CD14-positive monocyte (primary cell): ENCODE data around the gene GDF10. TPM values are rescaled to one million over a fixed set of nuclear protein-coding genes. Genes with fewer than 3 reads are reported as not detected.
A peak's percentile ranks its signal among the peaks of the same experiment; 100 is the strongest.

Experiments
- DNase-seq, 3 donors: peaks; one replicate each; pipeline ENCODE4 v3.0.0-alpha.2; 2011 to 2022
- H2AFZ ChIP-seq: 2 replicates; pipeline ENCODE4 v1.6.0; 2012; ENCODE audit warnings: mild to moderate bottlenecking, low read depth, low read length, inconsistent platforms; ENCODE audit not compliant: insufficient read depth, poor library complexity, severe bottlenecking
- H3K27ac ChIP-seq, 2 donors: 1 replicate in 1 of 2; 2 replicates in 1 of 2; pipeline ENCODE4 v1.5.1; 2012 to 2013; ENCODE audit warnings: low read length in 2 of 2, control low read depth in 1 of 2, inconsistent platforms in 1 of 2, low read depth in 1 of 2, mild to moderate bottlenecking in 1 of 2
- H3K27me3 ChIP-seq, 2 donors: one replicate each; pipeline versions ENCODE4 v1.6.0 to v1.6.1; 2011 to 2013; ENCODE audit warnings: low read length in 2 of 2; ENCODE audit not compliant: control insufficient read depth in 2 of 2, insufficient read depth in 2 of 2
- H3K36me3 ChIP-seq, 2 donors: replicated peaks in 1 of 2; 1 replicate in 1 of 2; 2 replicates in 1 of 2; pipeline versions ENCODE4 v1.5.1 to v1.6.1; 2012 to 2013; ENCODE audit warnings: low read length in 2 of 2, control low read depth in 1 of 2, inconsistent platforms in 1 of 2, mild to moderate bottlenecking in 1 of 2; ENCODE audit not compliant: insufficient read depth in 2 of 2, control insufficient read depth in 1 of 2
- H3K4me1 ChIP-seq, 2 donors: 1 replicate in 1 of 2; 2 replicates in 1 of 2; pipeline versions ENCODE4 v1.5.1 to v1.6.1; 2012 to 2013; ENCODE audit warnings: low read length in 2 of 2, control low read depth in 1 of 2, inconsistent platforms in 1 of 2, mild to moderate bottlenecking in 1 of 2, moderate library complexity in 1 of 2; ENCODE audit not compliant: insufficient read depth in 2 of 2, control insufficient read depth in 1 of 2
- H3K4me2 ChIP-seq: replicated peaks from 2 replicates; pipeline ENCODE3; 2012; ENCODE audit warnings: low read length, moderate library complexity, mild to moderate bottlenecking; ENCODE audit not compliant: poor library complexity, severe bottlenecking; ENCODE audit errors: extremely low read depth
- H3K4me3 ChIP-seq, 3 experiments: fragments of 200-600 bp in 1 of 3; sonication (generic) in 1 of 3; replicated peaks in 1 of 3; 1 replicate in 2 of 3; 2 replicates in 1 of 3; pipeline ENCODE4 v1.5.1; 2011 to 2013; ENCODE audit warnings: low read length in 3 of 3, mild to moderate bottlenecking in 3 of 3, control low read depth in 2 of 3, low read depth in 2 of 3, inconsistent platforms in 1 of 3, moderate library complexity in 1 of 3
- H3K79me2 ChIP-seq: 2 replicates; pipeline ENCODE4 v1.6.0; 2012; ENCODE audit warnings: mild to moderate bottlenecking, control low read depth, inconsistent platforms, low read length, moderate library complexity; ENCODE audit not compliant: insufficient read depth
- H3K9ac ChIP-seq: 2 replicates; pipeline ENCODE4 v1.6.0; 2017; ENCODE audit warnings: low read length, mild to moderate bottlenecking; ENCODE audit not compliant: insufficient read depth, poor library complexity, severe bottlenecking
- H3K9me3 ChIP-seq, 2 donors: replicated peaks in 1 of 2; 1 replicate in 1 of 2; 2 replicates in 1 of 2; pipeline versions ENCODE4 v1.5.1 to v1.6.1; 2012 to 2013; ENCODE audit warnings: low read length in 2 of 2, control low read depth in 1 of 2; ENCODE audit not compliant: control insufficient read depth in 1 of 2, insufficient read depth in 1 of 2
- H4K20me1 ChIP-seq: 2 replicates; pipeline ENCODE4 v1.6.0; 2012; ENCODE audit warnings: mild to moderate bottlenecking, low read length, control low read depth, moderate library complexity; ENCODE audit not compliant: insufficient read depth
- H3K27ac Mint-ChIP-seq, 7 donors: one replicate each; pipeline ENCODE4 v1.8.0; 2020; ENCODE audit warnings: mild to moderate bottlenecking in 7 of 7, mixed read lengths in 7 of 7, moderate library complexity in 6 of 7, inconsistent platforms in 2 of 7
- H3K27me3 Mint-ChIP-seq, 3 donors: one replicate each; pipeline ENCODE4 v1.8.0; 2021 to 2022; ENCODE audit warnings: low read depth in 3 of 3, mild to moderate bottlenecking in 3 of 3, mixed read lengths in 3 of 3, moderate library complexity in 3 of 3, inconsistent platforms in 1 of 3
- H3K36me3 Mint-ChIP-seq, 2 donors: one replicate each; pipeline ENCODE4 v1.8.0; 2020; ENCODE audit warnings: mixed read lengths in 2 of 2, inconsistent platforms in 1 of 2, mild to moderate bottlenecking in 1 of 2
- H3K4me1 Mint-ChIP-seq: one replicate; pipeline ENCODE4 v1.8.0; 2020; ENCODE audit warnings: mild to moderate bottlenecking, mixed read lengths
- H3K4me3 Mint-ChIP-seq, 2 donors: one replicate each; pipeline ENCODE4 v1.8.0; 2020; ENCODE audit warnings: mild to moderate bottlenecking in 2 of 2, mixed read lengths in 2 of 2, moderate library complexity in 1 of 2
- H3K9me3 Mint-ChIP-seq, 7 donors: one replicate each; pipeline ENCODE4 v1.8.0; 2020 to 2022; ENCODE audit warnings: mixed read lengths in 7 of 7, mild to moderate bottlenecking in 6 of 7, moderate library complexity in 6 of 7, inconsistent platforms in 2 of 7
- CTCF ChIP-seq: fragments of 200-600 bp; IDR thresholded peaks from one replicate; pipeline ENCODE4 v1.8.0; 2022; ENCODE audit warnings: antibody characterized with exemption, mild to moderate bottlenecking
- WGBS: methylation state at CpG from one replicate; pipeline ENCODE4 v1.1.5; 2013; ENCODE audit warnings: missing lambda C conversion rate; ENCODE audit not compliant: insufficient coverage; 5-methylcytosine and 5-hydroxymethylcytosine counted together
- intact Hi-C, 2 donors: fragments of 100-400 bp; cut with micrococcal nuclease; formaldehyde crosslinking; loops; one replicate each; pipeline versions ENCODE4 v1.15.0 to v1.15.1; 2023
- polyA plus RNA-seq, 3 donors: library from polyadenylated mRNA; depleted of rRNA in 1 of 3; unstranded in 2 of 3; stranded (reverse) in 1 of 3; fragments of 300-500 nt in 2 of 3; fragments of >200 nt in 1 of 3; fragmentation: Illumina TruSeq in 2 of 3; gene quantifications; 1 replicate in 2 of 3; 2 replicates in 1 of 3; pipeline ENCODE4 v1.2.3, GENCODE V29; 2012 to 2021

GDF10 gene
- polyA plus RNA-seq, 3 donors: not detected

- TF ChIP-seq CTCF: no peak
- Histone ChIP-seq H2AFZ (no peak overlapping the region), H3K4me3 (no peak overlapping the region), H3K27ac (peak overlapping the region in 1 of 2 donors; percentile 89), H3K4me1 (peaks cover 49 to 54% of the 10 kb centered on the region in 2 donors), H3K36me3 (no peaks in the 10 kb centered on the region), H3K79me2 (no peaks in the 10 kb centered on the region), H3K9ac (no peak overlapping the region), H3K27me3 (no peaks in the 10 kb centered on the region), H4K20me1 (no peaks in the 10 kb centered on the region), H3K4me2 (no peak overlapping the region), H3K9me3 (no peaks in the 10 kb centered on the region)
- peak overlapping the region in 1 of 2 donors; percentile 7 for H3K4me3 Mint-ChIP-seq
- peaks cover 0 to 8% (median 5%) of the 10 kb centered on the region in 7 donors for H3K9me3 Mint-ChIP-seq
- WGBS: 97% methylated on average over 19 of the region's 19 CpGs
- H3K36me3 Mint-ChIP-seq: peaks cover 7 to 10% of the 10 kb centered on the region in 2 donors
- intact Hi-C loops: no loop called here
- peaks cover 10 to 13% (median 13%) of the 10 kb centered on the region in 3 donors for H3K27me3 Mint-ChIP-seq
- no peak for DNase-seq
- peak overlapping the region in 6 of 7 donors; percentile 30 to 76 (median 57) for H3K27ac Mint-ChIP-seq
- H3K4me1 Mint-ChIP-seq: peaks cover 51% of the 10 kb centered on the region
These were observed 46.2 kb upstream of the GDF10 start for GRCh38 chr10:47253651-47254375.

GRCh38 chr10:47254611-47255010, 45.4 kb upstream of the GDF10 start:
- Histone ChIP-seq H3K27ac (peak overlapping the region; percentile 11 to 89), H3K27me3 (no peaks in the 10 kb centered on the region), H2AFZ (no peak overlapping the region), H3K9ac (no peak overlapping the region), H3K4me1 (peaks cover 57 to 62% of the 10 kb centered on the region in 2 donors), H3K4me2 (peak overlapping the region; percentile 9), H4K20me1 (no peaks in the 10 kb centered on the region), H3K79me2 (no peaks in the 10 kb centered on the region), H3K36me3 (no peaks in the 10 kb centered on the region), H3K9me3 (no peaks in the 10 kb centered on the region), H3K4me3 (no peak overlapping the region)
- Mint-ChIP-seq H3K9me3 (peaks cover 0 to 8% (median 5%) of the 10 kb centered on the region in 7 donors), H3K4me1 (peaks cover 59% of the 10 kb centered on the region), H3K27ac (peak overlapping the region; percentile 87 to 98 (median 95)), H3K4me3 (peak overlapping the region; percentile 13 to 21), H3K27me3 (peaks cover 10 to 14% (median 10%) of the 10 kb centered on the region in 3 donors), H3K36me3 (peaks cover 7 to 10% of the 10 kb centered on the region in 2 donors)
- DNase-seq: no peak
- no peak for TF ChIP-seq CTCF
- intact Hi-C loops: loop anchor here in 1 of 2 donors (5.0 kb wide), 1 partner anchor 87 kb away; no protein-coding TSS in a partner anchor
- WGBS: 11% methylated on average over 1 of the region's 2 CpGs
